ENCODE measurements around the gene AMBP.

AMBP gene

DNA sequence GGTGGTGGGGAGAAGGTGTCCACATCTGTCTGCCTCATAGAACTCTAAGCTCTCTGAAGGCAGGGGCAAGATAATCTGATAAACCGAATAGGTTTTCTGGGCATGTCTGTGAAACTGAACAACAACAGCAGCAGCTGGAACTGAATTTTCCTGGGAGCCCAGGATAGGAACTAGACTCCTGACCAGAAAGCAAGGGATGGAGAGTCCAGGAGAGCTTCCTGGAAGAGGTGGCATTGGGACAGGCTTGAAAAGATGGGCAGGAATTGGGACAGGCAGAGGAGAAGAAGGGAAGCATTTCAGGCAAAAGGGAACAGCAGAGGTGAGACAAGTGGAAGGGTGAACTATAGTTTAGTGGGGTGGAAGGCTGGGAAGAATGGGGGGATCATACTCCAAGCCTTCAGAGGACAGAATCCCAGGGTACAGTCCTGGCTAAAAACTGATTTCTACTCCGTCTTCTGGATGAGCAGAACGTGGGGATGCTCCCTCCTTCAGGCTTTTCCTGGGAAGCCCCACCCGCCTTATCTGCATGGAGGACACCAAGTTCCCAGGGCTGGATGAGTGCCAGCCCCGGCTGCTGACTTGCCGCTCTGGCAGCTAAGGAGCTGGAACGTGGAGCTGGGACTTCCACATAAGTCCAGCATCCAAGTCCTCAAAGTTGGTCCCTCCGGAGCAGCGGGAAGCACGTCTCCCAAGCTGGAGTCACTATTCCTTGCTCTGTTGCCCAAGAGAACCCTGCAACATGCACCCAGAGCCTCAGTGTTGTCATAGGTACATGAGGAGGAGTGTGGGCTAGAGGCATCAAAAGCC lies 34.9 kb upstream of the AMBP start:
- Histone ChIP-seq H3K4me2 (ENCODE audit: low read length) (no peak overlapping the region), H3K27me3 (ENCODE audit: insufficient read depth, low read length) (peaks cover 6% of the 10 kb centered on the region; the same call in 1 of the 2 replicates), H3K4me3 (ENCODE audit: low read depth, low read length, poor library complexity, severe bottlenecking) (no peak overlapping the region), H3K4me1 (ENCODE audit: insufficient read depth, low read length, severe bottlenecking) (no peaks in the 10 kb centered on the region), H3K9me3 (ENCODE audit: low read length) (no peaks in the 10 kb centered on the region), H4K20me1 (ENCODE audit: insufficient read depth, low read length) (no peaks in the 10 kb centered on the region), H3K9ac (ENCODE audit: low read length) (no peak overlapping the region), H2AFZ (ENCODE audit: low read length) (no peak overlapping the region), H3F3A (ENCODE audit: insufficient read depth, low read length) (no peaks in the 10 kb centered on the region), H3K27ac (ENCODE audit: low read depth, low read length, poor library complexity, severe bottlenecking) (no peak overlapping the region), H3K9me2 (ENCODE audit: low read depth, low read length) (no peaks in the 10 kb centered on the region), H3K36me3 (ENCODE audit: insufficient read depth, low read length) (no peaks in the 10 kb centered on the region), H3K79me2 (ENCODE audit: insufficient read depth, low read length) (no peaks in the 10 kb centered on the region)
- TF ChIP-seq CTCF (IDR thresholded peaks at IDR 0.05; ENCODE audit: low read length) (no peak), EZH2 (IDR thresholded peaks at IDR 0.05; ENCODE audit: borderline replicate concordance, low read length) (no peak)

- no peak overlapping the region for H3K4me2 ChIP-seq (ENCODE audit: low read length)
- no peak overlapping the region for H3K9ac ChIP-seq (ENCODE audit: low read length)
- no peaks in the 10 kb centered on the region for H4K20me1 ChIP-seq (ENCODE audit: insufficient read depth, low read length)
- no peaks in the 10 kb centered on the region for H3K4me1 ChIP-seq (ENCODE audit: insufficient read depth, low read length, severe bottlenecking)
- no peaks in the 10 kb centered on the region for H3K9me2 ChIP-seq (ENCODE audit: low read depth, low read length)
- H3K36me3 ChIP-seq (ENCODE audit: insufficient read depth, low read length): no peaks in the 10 kb centered on the region
- no peak overlapping the region for H2AFZ ChIP-seq (ENCODE audit: low read length)
- TF ChIP-seq EZH2 (IDR thresholded peaks at IDR 0.05; ENCODE audit: borderline replicate concordance, low read length) (no peak), CTCF (IDR thresholded peaks at IDR 0.05; ENCODE audit: low read length) (no peak)
- peaks cover 6% of the 10 kb centered on the region; the same call in 1 of the 2 replicates for H3K27me3 ChIP-seq (ENCODE audit: insufficient read depth, low read length)
- H3F3A ChIP-seq (ENCODE audit: insufficient read depth, low read length): no peaks in the 10 kb centered on the region
- no peaks in the 10 kb centered on the region for H3K79me2 ChIP-seq (ENCODE audit: insufficient read depth, low read length)
- H3K4me3 ChIP-seq (ENCODE audit: low read depth, low read length, poor library complexity, severe bottlenecking): no peak overlapping the region
- no peak overlapping the region for H3K27ac ChIP-seq (ENCODE audit: low read depth, low read length, poor library complexity, severe bottlenecking)
- H3K9me3 ChIP-seq (ENCODE audit: low read length): no peaks in the 10 kb centered on the region
These were observed 34.2 kb upstream of the AMBP start for GRCh38 chr9:114112325-114112724.

- Histone ChIP-seq H3F3A (ENCODE audit: insufficient read depth, low read length) (no peaks in the 10 kb centered on the region), H3K9me2 (ENCODE audit: low read depth, low read length) (no peaks in the 10 kb centered on the region), H3K4me2 (ENCODE audit: low read length) (no peak overlapping the region), H4K20me1 (ENCODE audit: insufficient read depth, low read length) (no peaks in the 10 kb centered on the region), H3K27ac (ENCODE audit: low read depth, low read length, poor library complexity, severe bottlenecking) (no peak overlapping the region), H3K79me2 (ENCODE audit: insufficient read depth, low read length) (no peaks in the 10 kb centered on the region), H3K9me3 (ENCODE audit: low read length) (no peaks in the 10 kb centered on the region), H3K4me1 (ENCODE audit: insufficient read depth, low read length, severe bottlenecking) (no peaks in the 10 kb centered on the region), H3K9ac (ENCODE audit: low read length) (no peak overlapping the region), H2AFZ (ENCODE audit: low read length) (no peak overlapping the region), H3K4me3 (ENCODE audit: low read depth, low read length, poor library complexity, severe bottlenecking) (no peak overlapping the region), H3K36me3 (ENCODE audit: insufficient read depth, low read length) (no peaks in the 10 kb centered on the region), H3K27me3 (ENCODE audit: insufficient read depth, low read length) (peaks cover 6% of the 10 kb centered on the region; the same call in 1 of the 2 replicates)
- TF ChIP-seq EZH2 (IDR thresholded peaks at IDR 0.05; ENCODE audit: borderline replicate concordance, low read length): no peak
- no peak for TF ChIP-seq CTCF (IDR thresholded peaks at IDR 0.05; ENCODE audit: low read length)
These were observed 32.1 kb upstream of the AMBP start for GRCh38 chr9:114110180-114110579.
